Eye (tissue), 1 donor: ENCODE results near the gene GMEB1.

Source experiments
- DNase-seq: peaks from one replicate; pipeline ENCODE4 v3.0.0-alpha.2; 2015

The GMEB1 gene

DNA sequence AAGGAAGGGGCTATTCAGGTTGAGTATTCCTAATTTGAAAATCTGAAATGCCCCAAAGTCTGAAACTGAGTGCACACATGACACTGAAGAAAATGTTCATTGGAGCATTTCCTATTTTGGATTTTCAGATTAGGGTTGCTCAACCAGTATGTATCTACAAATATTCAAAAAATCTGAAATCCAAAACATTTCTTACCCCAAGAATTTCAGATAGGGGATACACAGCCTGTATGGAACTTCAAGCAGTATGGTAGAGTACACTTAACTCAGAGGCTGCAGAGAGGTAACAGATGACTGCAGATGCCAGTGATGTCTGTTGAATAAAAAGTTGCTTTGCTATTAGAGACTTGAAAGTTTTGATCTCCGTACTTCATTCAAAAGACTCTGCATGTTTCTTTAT is 87.1 kb downstream of the GMEB1 start:
- DNase-seq: no peak

DNA sequence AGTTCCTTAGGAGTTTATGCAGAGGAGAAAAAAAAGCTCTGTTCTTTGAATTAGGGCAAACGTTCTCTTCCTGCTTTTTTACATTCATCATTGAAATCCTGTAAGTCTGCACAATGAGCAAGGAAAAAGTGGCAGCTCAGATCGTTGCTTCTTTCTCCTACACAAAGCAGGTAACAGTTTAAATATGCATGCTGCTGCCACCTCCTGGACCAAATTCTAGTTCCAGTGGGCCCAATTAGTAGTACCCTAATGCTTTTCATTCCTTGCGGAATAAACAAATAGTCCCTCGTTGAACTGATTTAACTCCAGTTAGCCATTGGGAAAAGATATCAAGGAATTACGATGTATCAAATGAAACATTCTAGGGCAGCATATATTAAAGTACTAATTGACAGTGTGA is 88.3 kb downstream of the GMEB1 start:
- no peak for DNase-seq

DNA sequence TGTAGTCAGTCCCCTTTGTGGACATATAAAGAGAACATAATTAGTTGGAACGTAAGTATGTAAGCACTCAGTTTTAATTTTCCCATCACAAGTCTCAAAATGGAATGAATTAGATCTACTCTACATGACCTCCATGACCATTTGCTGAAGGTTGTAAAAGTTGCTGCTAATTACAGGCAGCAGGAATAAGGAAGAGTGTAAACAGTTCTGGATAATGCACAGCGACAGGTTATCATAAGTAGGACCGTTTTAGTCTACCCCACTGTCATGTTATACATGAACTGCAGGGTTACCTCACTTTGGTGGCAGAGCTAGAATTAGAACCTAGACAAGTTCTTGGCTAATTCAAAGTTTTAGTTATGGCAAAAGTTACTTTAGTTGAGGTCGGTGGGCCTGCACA is 89.8 kb downstream of the GMEB1 start:
- DNase-seq: no peak

DNA sequence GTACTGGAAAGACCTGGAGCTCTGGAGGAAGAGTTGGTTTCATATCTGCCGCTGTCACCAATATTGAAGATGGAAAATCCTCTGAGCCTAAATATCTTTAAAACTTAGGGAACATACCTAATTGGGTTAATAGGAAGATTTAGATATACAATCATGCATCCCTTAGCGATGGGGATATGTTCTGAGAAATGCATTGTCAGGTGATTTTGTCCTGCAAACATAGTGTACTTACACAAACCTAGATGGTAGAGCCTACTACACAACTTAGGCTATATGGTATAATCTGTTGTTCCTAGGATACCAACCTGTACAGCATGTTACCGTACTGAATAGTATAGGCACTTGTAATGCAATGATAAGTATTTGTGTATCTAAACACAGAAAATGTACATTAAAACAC is 90.7 kb downstream of the GMEB1 start:
- no peak for DNase-seq

DNA sequence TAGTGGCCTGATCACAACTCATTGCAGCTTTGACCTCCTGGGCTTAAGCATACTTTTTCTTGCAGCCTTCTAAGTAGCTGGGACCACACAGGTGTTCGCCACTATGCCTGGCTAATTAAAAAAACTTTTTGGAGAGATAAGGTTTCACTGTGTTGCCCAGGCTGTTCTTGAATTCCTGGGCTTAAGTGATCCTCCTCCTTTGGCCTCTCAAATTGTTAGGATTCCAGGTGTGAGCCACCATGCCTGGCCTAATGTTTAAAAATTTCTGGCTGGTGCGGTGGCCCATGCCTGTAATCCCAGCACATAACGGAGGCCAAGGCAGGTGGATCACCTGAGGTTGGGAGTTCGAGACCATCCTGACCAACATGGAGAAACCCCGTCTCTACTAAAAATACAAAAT is 92.6 kb downstream of the GMEB1 start:
- DNase-seq: no peak

DNA sequence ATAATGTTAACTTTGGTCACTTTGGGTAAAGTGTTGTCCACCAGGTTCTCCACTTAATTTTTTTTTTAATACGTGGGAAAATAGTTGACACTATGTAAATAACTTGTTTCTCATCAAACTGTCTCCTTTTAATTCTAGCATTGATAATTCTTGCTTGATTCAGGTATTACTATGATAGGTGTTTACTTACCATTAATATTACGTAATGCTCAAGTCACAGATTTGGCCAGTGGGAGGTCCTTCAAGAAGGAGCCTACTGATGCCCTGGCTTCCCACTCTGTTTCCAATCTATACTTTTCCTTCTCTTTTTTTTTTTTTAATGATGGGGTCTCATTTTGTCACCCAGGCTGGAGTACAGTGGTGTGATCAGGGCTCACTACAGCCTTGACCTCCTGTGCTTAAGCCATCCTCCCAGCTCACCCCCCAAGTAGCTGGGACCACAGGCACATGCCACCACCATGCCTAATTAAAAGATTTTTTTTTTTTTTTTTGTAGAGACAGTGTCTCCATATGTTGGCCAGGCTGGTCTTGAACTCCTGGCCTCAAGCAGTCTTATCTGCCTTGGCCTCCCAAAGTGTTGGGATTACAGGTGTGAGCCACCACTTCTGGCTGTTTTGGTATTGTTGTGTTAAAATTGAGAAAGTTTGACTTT is 98.1 kb downstream of the GMEB1 start:
- DNase-seq: no peak
